DMS79 (cell line): ENCODE results near the gene XKRX.
A peak's percentile ranks its signal among the peaks of the same experiment; 100 is the strongest.

Experiments
- DNase-seq: peaks from one replicate; lab custom pipeline; 2025; lab: John Stamatoyannopoulos, UW

XKRX gene

GRCh38 chrX:100895365-100896075 is 33.2 kb downstream of the XKRX start:
- peak; percentile 25 for DNase-seq

- DNase-seq = no peak
These were observed 45.1 kb downstream of the XKRX start for GRCh38 chrX:100883654-100884053.

GRCh38 chrX:100880368-100880767 is 48.3 kb downstream of the XKRX start:
- no peak for DNase-seq

- no peak for DNase-seq
These were observed 54.4 kb downstream of the XKRX start, which contains the start of gene NOX1 for GRCh38 chrX:100874325-100874724. Gene NOX1, minus strand, starts transcription at chrX:100874359. Its CDS starts 220 bp downstream, at chrX:100874139.

- no peak for DNase-seq
These were observed 56.8 kb downstream of the XKRX start for GRCh38 chrX:100871594-100872560.

GRCh38 chrX:100870527-100870926 is 58.2 kb downstream of the XKRX start:
- no peak for DNase-seq

GRCh38 chrX:100868273-100868672 is 60.4 kb downstream of the XKRX start:
- no peak for DNase-seq

GRCh38 chrX:100864657-100865391 is 63.9 kb downstream of the XKRX start:
- no peak for DNase-seq
